K562 (cell line): ENCODE results near the gene KRT6C.
"Not testable (repeated sequence)": the region's sequence is repeated elsewhere in the genome, so short reads cannot be mapped to it uniquely, and the experiment has no call there.

Source experiments
- CBFB ChIP-seq: sonication (generic); formaldehyde crosslinking; IDR thresholded peaks from 2 replicates; pipeline ENCODE4 v1.4.0; 2020; ENCODE audit warnings: mild to moderate bottlenecking, missing genetic modification reagents
- POLR2A ChIP-seq: fragments of 450-650 bp; conservative IDR thresholded peaks from 2 replicates; pipeline ENCODE4 v1.6.1; 2016

GRCh38 chr12:52487744-52488443 lies 14.3 kb upstream of the KRT6C start:
- TF ChIP-seq CBFB (CRISPR knock-in tag); POLR2A: not testable (repeated sequence)
